Measurements from ENCODE around the gene PNISR.

Gene PNISR

GRCh38 chr6:99427988-99428387 lies 2.9 kb upstream of the PNISR start:
- Histone ChIP-seq H3K9me3 (replicated peaks; ENCODE audit: insufficient read depth, low read length) (no peaks in the 10 kb centered on the region), H2AFZ (ENCODE audit: low read length) (no peak overlapping the region), H3K4me2 (ENCODE audit: low read depth, low read length) (no peak overlapping the region), H3K4me1 (ENCODE audit: low read length) (peaks cover 15% of the 10 kb centered on the region), H3F3A (ENCODE audit: insufficient read depth, low read length) (peaks cover 9% of the 10 kb centered on the region), H3K27ac (ENCODE audit: low read length) (no peak overlapping the region), H4K20me1 (ENCODE audit: insufficient read depth, low read length) (peaks cover 10% of the 10 kb centered on the region), H3K9ac (ENCODE audit: low read length) (no peak overlapping the region), H3K9me2 (replicated peaks; ENCODE audit: insufficient read depth, low read length) (no peaks in the 10 kb centered on the region), H3K4me3 (ENCODE audit: low read length) (no peak overlapping the region), H3K36me3 (replicated peaks; ENCODE audit: insufficient read depth, low read length) (no peaks in the 10 kb centered on the region; the same call in 1 of the 2 replicates), H3K27me3 (replicated peaks; ENCODE audit: insufficient read depth, low read length) (no peaks in the 10 kb centered on the region), H3K79me2 (ENCODE audit: low read length) (peaks cover 26% of the 10 kb centered on the region)
- TF ChIP-seq EZH2phosphoT487 (IDR thresholded peaks at IDR 0.05; ENCODE audit: low read length) = no peak
- TF ChIP-seq CTCF (IDR thresholded peaks at IDR 0.05; ENCODE audit: low read length) = no peak
- no peak for TF ChIP-seq EZH2 (optimal IDR thresholded peaks at IDR 0.05; ENCODE audit: low read depth, low read length)
- DNase-seq = no peak

GRCh38 chr6:99426451-99426757 lies 1.3 kb upstream of the PNISR start:
- TF ChIP-seq CTCF (IDR thresholded peaks at IDR 0.05; ENCODE audit: low read length) = no peak
- TF ChIP-seq EZH2phosphoT487 (IDR thresholded peaks at IDR 0.05; ENCODE audit: low read length) = no peak
- TF ChIP-seq EZH2 (optimal IDR thresholded peaks at IDR 0.05; ENCODE audit: low read depth, low read length) = no peak
- Histone ChIP-seq H3K9me3 (replicated peaks; ENCODE audit: insufficient read depth, low read length) (no peaks in the 10 kb centered on the region), H3K27me3 (replicated peaks; ENCODE audit: insufficient read depth, low read length) (no peaks in the 10 kb centered on the region), H2AFZ (ENCODE audit: low read length) (peak overlapping the region; percentile 69; the same call in 1 of the 2 replicates), H3K27ac (ENCODE audit: low read length) (no peak overlapping the region), H3K79me2 (ENCODE audit: low read length) (peaks cover 41% of the 10 kb centered on the region), H3F3A (ENCODE audit: insufficient read depth, low read length) (peaks cover 9% of the 10 kb centered on the region), H4K20me1 (ENCODE audit: insufficient read depth, low read length) (peaks cover 25% of the 10 kb centered on the region), H3K36me3 (replicated peaks; ENCODE audit: insufficient read depth, low read length) (no peaks in the 10 kb centered on the region), H3K9me2 (replicated peaks; ENCODE audit: insufficient read depth, low read length) (no peaks in the 10 kb centered on the region), H3K9ac (ENCODE audit: low read length) (peak overlapping the region; percentile 91; the same call in 1 of the 2 replicates), H3K4me3 (ENCODE audit: low read length) (peak overlapping the region; percentile 94), H3K4me2 (ENCODE audit: low read depth, low read length) (peak overlapping the region; percentile 56), H3K4me1 (ENCODE audit: low read length) (peaks cover 15% of the 10 kb centered on the region)
- no peak for DNase-seq

- H3K9me2 ChIP-seq (replicated peaks; ENCODE audit: insufficient read depth, low read length) = no peaks in the 10 kb centered on the region
- DNase-seq = peak; percentile 81
- no peaks in the 10 kb centered on the region for H3K36me3 ChIP-seq (replicated peaks; ENCODE audit: insufficient read depth, low read length)
- H3K4me2 ChIP-seq (ENCODE audit: low read depth, low read length) = peak overlapping the region; percentile 56
- H3K79me2 ChIP-seq (ENCODE audit: low read length) = peaks cover 47% of the 10 kb centered on the region
- H2AFZ ChIP-seq (ENCODE audit: low read length) = peak overlapping the region; percentile 69
- peaks cover 30% of the 10 kb centered on the region for H4K20me1 ChIP-seq (ENCODE audit: insufficient read depth, low read length)
- H3K4me1 ChIP-seq (ENCODE audit: low read length) = peaks cover 15% of the 10 kb centered on the region
- peak overlapping the region; percentile 92 for H3K27ac ChIP-seq (ENCODE audit: low read length)
- H3K27me3 ChIP-seq (replicated peaks; ENCODE audit: insufficient read depth, low read length) = no peaks in the 10 kb centered on the region
- H3K4me3 ChIP-seq (ENCODE audit: low read length) = peak overlapping the region; percentile 94
- peaks cover 9% of the 10 kb centered on the region for H3F3A ChIP-seq (ENCODE audit: insufficient read depth, low read length)
- peak overlapping the region; percentile 91 for H3K9ac ChIP-seq (ENCODE audit: low read length)
- TF ChIP-seq EZH2phosphoT487 (IDR thresholded peaks at IDR 0.05; ENCODE audit: low read length) (no peak), CTCF (IDR thresholded peaks at IDR 0.05; ENCODE audit: low read length) (peak; percentile 55)
- H3K9me3 ChIP-seq (replicated peaks; ENCODE audit: insufficient read depth, low read length) = no peaks in the 10 kb centered on the region
Measured at GRCh38 chr6:99425647-99426450, 741 bp upstream of the PNISR start.
